ENCODE data around the gene RNASE8. TPM values are rescaled to one million over a fixed set of nuclear protein-coding genes. Genes with fewer than 3 reads are reported as not detected.

RNASE8 gene
- total and polyA plus RNA-seq, 10 of the 15 experiments (the other 5 are each of a cell fraction or from before 2014, with no cell fraction given): not detected

DNA sequence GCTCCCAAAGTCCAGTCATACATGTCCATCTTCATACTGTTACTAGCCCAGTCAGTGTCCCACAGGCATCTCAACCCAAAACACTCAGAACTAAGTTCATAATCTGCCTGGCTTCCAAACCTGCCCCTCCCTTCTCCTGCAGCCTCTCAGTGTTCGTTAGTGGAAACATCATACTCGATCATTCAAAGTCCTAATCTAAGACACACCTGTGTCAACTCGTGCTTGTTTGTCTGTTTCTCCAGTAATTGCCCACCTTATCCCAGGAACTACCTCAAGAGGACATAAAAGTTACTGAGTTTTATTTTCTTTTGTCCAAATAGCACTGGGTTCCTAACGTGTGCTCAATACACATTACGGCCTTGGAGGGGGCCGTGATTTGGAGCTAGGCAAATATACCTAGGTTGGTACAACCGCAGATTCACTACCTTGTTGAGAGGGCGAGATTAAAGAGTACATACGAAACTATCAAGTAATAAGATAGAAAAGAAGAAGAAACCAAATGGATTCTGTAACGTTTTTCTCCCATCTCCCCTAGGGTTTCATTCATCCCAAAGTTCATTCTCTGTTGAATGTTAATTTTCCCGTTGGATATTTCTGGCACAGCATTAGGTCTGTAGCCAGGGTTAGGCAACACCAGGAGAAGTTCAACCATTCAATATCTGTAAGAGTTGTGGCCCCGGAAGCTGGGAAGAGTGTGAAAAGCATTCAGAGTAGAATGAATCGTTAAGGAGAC, 3.2 kb downstream of the RNASE8 start:
- H3K4me2 ChIP-seq (ENCODE audit: control insufficient read depth, insufficient read depth): no peak overlapping the region
- 21% methylated on average over 13 of the region's 13 CpGs for WGBS (ENCODE audit: insufficient coverage, insufficient replicate concordance, low lambda C conversion rate, missing lambda C conversion rate)
- no peak for DNase-seq (ENCODE audit: low read depth, low spot score)
- H2AFZ ChIP-seq (ENCODE audit: control insufficient read depth, low read depth, low read length): no peak overlapping the region
- peaks cover 0 to 1% of the 10 kb centered on the region in 2 experiments; a peak in 1 of 4 replicates for H3K27me3 ChIP-seq (replicated peaks in 1 of 2; ENCODE audit: control insufficient read depth in 2 of 2, insufficient read depth in 2 of 2, low read length in 1 of 2)
- no peaks in the 10 kb centered on the region for H3K79me2 ChIP-seq (ENCODE audit: control insufficient read depth, insufficient read depth, low read length)
- no peak for FAIRE-seq
- H3K36me3 ChIP-seq (ENCODE audit: control insufficient read depth in 2 of 2, insufficient read depth in 2 of 2, low read length in 1 of 2): no peaks in the 10 kb centered on the region
- intact Hi-C loops (cut with micrococcal nuclease; ENCODE audit: unreplicated experiment) (no loop called here), in situ Hi-C loops (cut with MboI) (no loop called here)
- ATAC-seq: no peak
- no peak overlapping the region for H3K27ac ChIP-seq (ENCODE audit: control insufficient read depth, insufficient read depth)
- H3K4me1 ChIP-seq (ENCODE audit: control insufficient read depth, insufficient read depth, low read length): no peaks in the 10 kb centered on the region
- H3K4me3 ChIP-seq: no peak overlapping the region
- no TSS peak for BruUV-seq (replicated peaks)
- ChIA-PET SMC1A (ENCODE audit: uncharacterized antibody, unreplicated experiment) (no interaction called here), CTCF (interaction anchor here (2.9 kb wide), 1 partner anchor 44 kb away, joined by 12 read pairs; no protein-coding TSS in a partner anchor), POLR2A (no interaction called here), RAD21 (ENCODE audit: unreplicated experiment) (no interaction called here)
- no peaks in the 10 kb centered on the region for H4K20me1 ChIP-seq (ENCODE audit: control insufficient read depth, insufficient read depth)
- H3K9me3 ChIP-seq (replicated peaks; ENCODE audit: control insufficient read depth, insufficient read depth, low read length): no peaks in the 10 kb centered on the region
- no peak overlapping the region for H3K9ac ChIP-seq (ENCODE audit: control insufficient read depth, insufficient read depth, low read length)
- no peak for TF ChIP-seq IRF4 (IDR thresholded peaks at IDR 0.05; ENCODE audit: low read depth, low read length)
- TF ChIP-seq SREBF2 (IDR thresholded peaks at IDR 0.05; ENCODE audit: low read length): no peak
- no peak for TF ChIP-seq SMAD1 (IDR thresholded peaks at IDR 0.05; ENCODE audit: low read depth, partially characterized antibody)
- TF ChIP-seq, protein P1, sequence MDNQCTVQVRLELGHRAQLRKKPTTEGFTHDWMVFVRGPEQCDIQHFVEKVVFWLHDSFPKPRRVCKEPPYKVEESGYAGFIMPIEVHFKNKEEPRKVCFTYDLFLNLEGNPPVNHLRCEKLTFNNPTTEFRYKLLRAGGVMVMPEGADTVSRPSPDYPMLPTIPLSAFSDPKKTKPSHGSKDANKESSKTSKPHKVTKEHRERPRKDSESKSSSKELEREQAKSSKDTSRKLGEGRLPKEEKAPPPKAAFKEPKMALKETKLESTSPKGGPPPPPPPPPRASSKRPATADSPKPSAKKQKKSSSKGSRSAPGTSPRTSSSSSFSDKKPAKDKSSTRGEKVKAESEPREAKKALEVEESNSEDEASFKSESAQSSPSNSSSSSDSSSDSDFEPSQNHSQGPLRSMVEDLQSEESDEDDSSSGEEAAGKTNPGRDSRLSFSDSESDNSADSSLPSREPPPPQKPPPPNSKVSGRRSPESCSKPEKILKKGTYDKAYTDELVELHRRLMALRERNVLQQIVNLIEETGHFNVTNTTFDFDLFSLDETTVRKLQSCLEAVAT (IDR thresholded peaks at IDR 0.05): no peak
- TF ChIP-seq CBFB (IDR thresholded peaks at IDR 0.05; ENCODE audit: low read depth): no peak
- TF ChIP-seq, protein P2, sequence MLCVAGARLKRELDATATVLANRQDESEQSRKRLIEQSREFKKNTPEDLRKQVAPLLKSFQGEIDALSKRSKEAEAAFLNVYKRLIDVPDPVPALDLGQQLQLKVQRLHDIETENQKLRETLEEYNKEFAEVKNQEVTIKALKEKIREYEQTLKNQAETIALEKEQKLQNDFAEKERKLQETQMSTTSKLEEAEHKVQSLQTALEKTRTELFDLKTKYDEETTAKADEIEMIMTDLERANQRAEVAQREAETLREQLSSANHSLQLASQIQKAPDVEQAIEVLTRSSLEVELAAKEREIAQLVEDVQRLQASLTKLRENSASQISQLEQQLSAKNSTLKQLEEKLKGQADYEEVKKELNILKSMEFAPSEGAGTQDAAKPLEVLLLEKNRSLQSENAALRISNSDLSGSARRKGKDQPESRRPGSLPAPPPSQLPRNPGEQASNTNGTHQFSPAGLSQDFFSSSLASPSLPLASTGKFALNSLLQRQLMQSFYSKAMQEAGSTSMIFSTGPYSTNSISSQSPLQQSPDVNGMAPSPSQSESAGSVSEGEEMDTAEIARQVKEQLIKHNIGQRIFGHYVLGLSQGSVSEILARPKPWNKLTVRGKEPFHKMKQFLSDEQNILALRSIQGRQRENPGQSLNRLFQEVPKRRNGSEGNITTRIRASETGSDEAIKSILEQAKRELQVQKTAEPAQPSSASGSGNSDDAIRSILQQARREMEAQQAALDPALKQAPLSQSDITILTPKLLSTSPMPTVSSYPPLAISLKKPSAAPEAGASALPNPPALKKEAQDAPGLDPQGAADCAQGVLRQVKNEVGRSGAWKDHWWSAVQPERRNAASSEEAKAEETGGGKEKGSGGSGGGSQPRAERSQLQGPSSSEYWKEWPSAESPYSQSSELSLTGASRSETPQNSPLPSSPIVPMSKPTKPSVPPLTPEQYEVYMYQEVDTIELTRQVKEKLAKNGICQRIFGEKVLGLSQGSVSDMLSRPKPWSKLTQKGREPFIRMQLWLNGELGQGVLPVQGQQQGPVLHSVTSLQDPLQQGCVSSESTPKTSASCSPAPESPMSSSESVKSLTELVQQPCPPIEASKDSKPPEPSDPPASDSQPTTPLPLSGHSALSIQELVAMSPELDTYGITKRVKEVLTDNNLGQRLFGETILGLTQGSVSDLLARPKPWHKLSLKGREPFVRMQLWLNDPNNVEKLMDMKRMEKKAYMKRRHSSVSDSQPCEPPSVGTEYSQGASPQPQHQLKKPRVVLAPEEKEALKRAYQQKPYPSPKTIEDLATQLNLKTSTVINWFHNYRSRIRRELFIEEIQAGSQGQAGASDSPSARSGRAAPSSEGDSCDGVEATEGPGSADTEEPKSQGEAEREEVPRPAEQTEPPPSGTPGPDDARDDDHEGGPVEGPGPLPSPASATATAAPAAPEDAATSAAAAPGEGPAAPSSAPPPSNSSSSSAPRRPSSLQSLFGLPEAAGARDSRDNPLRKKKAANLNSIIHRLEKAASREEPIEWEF (IDR thresholded peaks at IDR 0.05; ENCODE audit: insufficient replicate concordance, low read depth, low read length): no peak
- TF ChIP-seq, protein P3, sequence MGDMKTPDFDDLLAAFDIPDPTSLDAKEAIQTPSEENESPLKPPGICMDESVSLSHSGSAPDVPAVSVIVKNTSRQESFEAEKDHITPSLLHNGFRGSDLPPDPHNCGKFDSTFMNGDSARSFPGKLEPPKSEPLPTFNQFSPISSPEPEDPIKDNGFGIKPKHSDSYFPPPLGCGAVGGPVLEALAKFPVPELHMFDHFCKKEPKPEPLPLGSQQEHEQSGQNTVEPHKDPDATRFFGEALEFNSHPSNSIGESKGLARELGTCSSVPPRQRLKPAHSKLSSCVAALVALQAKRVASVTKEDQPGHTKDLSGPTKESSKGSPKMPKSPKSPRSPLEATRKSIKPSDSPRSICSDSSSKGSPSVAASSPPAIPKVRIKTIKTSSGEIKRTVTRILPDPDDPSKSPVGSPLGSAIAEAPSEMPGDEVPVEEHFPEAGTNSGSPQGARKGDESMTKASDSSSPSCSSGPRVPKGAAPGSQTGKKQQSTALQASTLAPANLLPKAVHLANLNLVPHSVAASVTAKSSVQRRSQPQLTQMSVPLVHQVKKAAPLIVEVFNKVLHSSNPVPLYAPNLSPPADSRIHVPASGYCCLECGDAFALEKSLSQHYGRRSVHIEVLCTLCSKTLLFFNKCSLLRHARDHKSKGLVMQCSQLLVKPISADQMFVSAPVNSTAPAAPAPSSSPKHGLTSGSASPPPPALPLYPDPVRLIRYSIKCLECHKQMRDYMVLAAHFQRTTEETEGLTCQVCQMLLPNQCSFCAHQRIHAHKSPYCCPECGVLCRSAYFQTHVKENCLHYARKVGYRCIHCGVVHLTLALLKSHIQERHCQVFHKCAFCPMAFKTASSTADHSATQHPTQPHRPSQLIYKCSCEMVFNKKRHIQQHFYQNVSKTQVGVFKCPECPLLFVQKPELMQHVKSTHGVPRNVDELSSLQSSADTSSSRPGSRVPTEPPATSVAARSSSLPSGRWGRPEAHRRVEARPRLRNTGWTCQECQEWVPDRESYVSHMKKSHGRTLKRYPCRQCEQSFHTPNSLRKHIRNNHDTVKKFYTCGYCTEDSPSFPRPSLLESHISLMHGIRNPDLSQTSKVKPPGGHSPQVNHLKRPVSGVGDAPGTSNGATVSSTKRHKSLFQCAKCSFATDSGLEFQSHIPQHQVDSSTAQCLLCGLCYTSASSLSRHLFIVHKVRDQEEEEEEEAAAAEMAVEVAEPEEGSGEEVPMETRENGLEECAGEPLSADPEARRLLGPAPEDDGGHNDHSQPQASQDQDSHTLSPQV (IDR thresholded peaks at IDR 0.05): no peak
- no peak for TF ChIP-seq IKZF1 (conservative IDR thresholded peaks at IDR 0.05)
- no peak for TF ChIP-seq MTA2 (IDR thresholded peaks at IDR 0.05; ENCODE audit: low read depth)

Data from GM12878 (cell line).